ENCODE results near the gene PPP2R3C.

DNA sequence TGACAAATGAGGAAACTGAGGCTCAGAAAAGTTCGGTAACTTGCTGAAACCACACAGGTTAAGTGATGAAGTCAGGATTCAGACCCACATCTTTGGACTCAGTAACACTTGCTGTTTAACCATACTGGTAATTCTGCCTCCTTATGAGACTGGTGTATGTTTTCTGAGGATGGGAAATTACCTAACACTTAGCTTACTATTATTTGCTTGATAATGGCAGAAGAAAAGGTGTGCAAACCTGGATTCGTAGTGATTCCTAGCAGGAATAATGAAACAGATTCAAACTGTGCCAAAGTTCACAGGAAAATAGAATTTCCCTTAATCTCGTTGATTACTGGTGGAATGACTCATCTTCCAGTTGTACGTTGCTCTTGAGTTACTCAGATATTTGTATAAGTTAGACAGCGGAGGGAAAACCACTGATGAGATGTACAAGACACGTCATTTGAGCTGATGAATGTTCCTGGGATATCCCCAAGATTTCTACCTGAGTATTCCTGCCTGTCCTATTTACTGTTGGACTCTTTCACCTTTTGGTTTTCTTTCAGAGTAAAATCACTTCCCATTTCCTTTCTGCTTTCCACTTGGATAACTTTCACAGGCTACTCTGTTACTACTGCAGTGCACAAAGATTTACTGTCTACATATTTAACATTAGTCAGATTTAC is 38.1 kb upstream of the PPP2R3C start:
- TF ChIP-seq, protein P1, sequence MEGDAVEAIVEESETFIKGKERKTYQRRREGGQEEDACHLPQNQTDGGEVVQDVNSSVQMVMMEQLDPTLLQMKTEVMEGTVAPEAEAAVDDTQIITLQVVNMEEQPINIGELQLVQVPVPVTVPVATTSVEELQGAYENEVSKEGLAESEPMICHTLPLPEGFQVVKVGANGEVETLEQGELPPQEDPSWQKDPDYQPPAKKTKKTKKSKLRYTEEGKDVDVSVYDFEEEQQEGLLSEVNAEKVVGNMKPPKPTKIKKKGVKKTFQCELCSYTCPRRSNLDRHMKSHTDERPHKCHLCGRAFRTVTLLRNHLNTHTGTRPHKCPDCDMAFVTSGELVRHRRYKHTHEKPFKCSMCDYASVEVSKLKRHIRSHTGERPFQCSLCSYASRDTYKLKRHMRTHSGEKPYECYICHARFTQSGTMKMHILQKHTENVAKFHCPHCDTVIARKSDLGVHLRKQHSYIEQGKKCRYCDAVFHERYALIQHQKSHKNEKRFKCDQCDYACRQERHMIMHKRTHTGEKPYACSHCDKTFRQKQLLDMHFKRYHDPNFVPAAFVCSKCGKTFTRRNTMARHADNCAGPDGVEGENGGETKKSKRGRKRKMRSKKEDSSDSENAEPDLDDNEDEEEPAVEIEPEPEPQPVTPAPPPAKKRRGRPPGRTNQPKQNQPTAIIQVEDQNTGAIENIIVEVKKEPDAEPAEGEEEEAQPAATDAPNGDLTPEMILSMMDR (IDR thresholded peaks at IDR 0.05), result no peak
- TF ChIP-seq POLR2A (IDR thresholded peaks at IDR 0.05), result no peak
